GM12878 (cell line): ENCODE results near the gene CHN2. TPM values are rescaled to one million over a fixed set of nuclear protein-coding genes. Genes with fewer than 3 reads are reported as not detected.

Experiments used
- ATAC-seq: fragments of 200-7000 bp; cut with Tn5 transposase; 3 replicates; pipeline ENCODE4 v1.9.1; 2020; ENCODE audit warnings: mild to moderate bottlenecking, moderate library complexity
- BruUV-seq: library from RNA; stranded (reverse); fragments of 400-500 nt; replicated peaks from 2 replicates; lab custom pipeline; 2021; lab: Mats Ljungman, UMichigan
- CTCF ChIA-PET: fragments of 300-600 bp; sonication (Branson Sonifier 250); formaldehyde crosslinking; extraction: SDS; loops from one replicate; lab custom pipeline; 2021; ENCODE audit warnings: inconsistent platforms; lab: Yijun Ruan, JAX
- POLR2A ChIA-PET: fragments of 350-600 bp; formaldehyde crosslinking; extraction: SDS; loops from one replicate; lab custom pipeline; 2021; ENCODE audit warnings: inconsistent platforms; lab: Charles Lee
- RAD21 ChIA-PET: fragments of 300-600 bp; sonication (Branson Sonifier 250); formaldehyde crosslinking; loops from one replicate; lab custom pipeline; 2023; ENCODE audit warnings: antibody characterized with exemption; ENCODE audit not compliant: unreplicated experiment; lab: Charles Lee
- SMC1A ChIA-PET: fragments of 300-600 bp; sonication (Branson Sonifier 250); formaldehyde crosslinking; loops from one replicate; lab custom pipeline; 2023; ENCODE audit not compliant: unreplicated experiment, uncharacterized antibody; lab: Charles Lee
- DNase-seq: peaks from one replicate; pipeline ENCODE4 v3.0.0-alpha.2; 2011; ENCODE audit warnings: low read depth, low spot score
- FAIRE-seq: peaks from 3 replicates; lab custom pipeline; 2011; peaks lifted over from hg19 to GRCh38; lab: Jason Lieb, UNC
- H2AFZ ChIP-seq: 2 replicates; pipeline ENCODE4 v1.6.0; 2011; ENCODE audit warnings: low read depth, low read length, control low read depth; ENCODE audit not compliant: control insufficient read depth
- H3K27ac ChIP-seq: 2 replicates; pipeline ENCODE4 v1.5.1; 2011; ENCODE audit warnings: control low read depth; ENCODE audit not compliant: control insufficient read depth, insufficient read depth
- H3K27me3 ChIP-seq, 2 experiments: replicated peaks in 1 of 2; 2 replicates each; pipeline versions ENCODE4 v1.6.0 to v1.6.1; 2011; ENCODE audit warnings: low read length in 1 of 2; ENCODE audit not compliant: control insufficient read depth in 2 of 2, insufficient read depth in 2 of 2
- H3K36me3 ChIP-seq, 2 experiments: 2 replicates each; pipeline ENCODE4 v1.5.1; 2011; ENCODE audit warnings: low read length in 1 of 2; ENCODE audit not compliant: control insufficient read depth in 2 of 2, insufficient read depth in 2 of 2
- H3K4me1 ChIP-seq: 2 replicates; pipeline ENCODE4 v1.6.1; 2011; ENCODE audit warnings: mild to moderate bottlenecking, low read length, moderate library complexity, mixed read lengths; ENCODE audit not compliant: control insufficient read depth, insufficient read depth
- H3K4me2 ChIP-seq: 2 replicates; pipeline ENCODE4 v1.6.0; 2011; ENCODE audit warnings: control low read depth; ENCODE audit not compliant: control insufficient read depth, insufficient read depth
- H3K4me3 ChIP-seq: fragments of 200-600 bp; sonication (generic); 2 replicates; pipeline ENCODE4 v1.5.1; 2016
- H3K79me2 ChIP-seq: 2 replicates; pipeline ENCODE4 v1.6.0; 2011; ENCODE audit warnings: low read length; ENCODE audit not compliant: control insufficient read depth, insufficient read depth
- H3K9ac ChIP-seq: 2 replicates; pipeline ENCODE4 v1.8.0; 2011; ENCODE audit warnings: low read length, control low read depth, mixed read lengths; ENCODE audit not compliant: control insufficient read depth, insufficient read depth
- H3K9me3 ChIP-seq: replicated peaks from 3 replicates; pipeline ENCODE4 v1.5.1; 2011; ENCODE audit warnings: mild to moderate bottlenecking, low read length; ENCODE audit not compliant: control insufficient read depth, insufficient read depth
- H4K20me1 ChIP-seq: 2 replicates; pipeline ENCODE4 v1.6.0; 2011; ENCODE audit not compliant: control insufficient read depth, insufficient read depth
- ELK1 ChIP-seq: IDR thresholded peaks from 2 replicates; pipeline ENCODE4 v1.6.1; 2012; ENCODE audit warnings: low read depth, low read length, improper control_type of control experiment
- SIN3A ChIP-seq: IDR thresholded peaks from 2 replicates; pipeline ENCODE4 v1.6.1; 2012; ENCODE audit warnings: low read depth, low read length, improper control_type of control experiment
- SKIL ChIP-seq: fragments of 450-650 bp; IDR thresholded peaks from 2 replicates; pipeline ENCODE4 v1.6.1; 2017; ENCODE audit warnings: mild to moderate bottlenecking, low read depth, inconsistent platforms; ENCODE audit not compliant: poor library complexity, severe bottlenecking
- WRNIP1 ChIP-seq: IDR thresholded peaks from 2 replicates; pipeline ENCODE4 v1.6.1; 2011; ENCODE audit warnings: low read depth, low read length, improper control_type of control experiment, borderline replicate concordance
- WGBS: methylation state at CpG from one replicate; pipeline ENCODE4 v1.1.6; 2016; ENCODE audit warnings: low lambda C conversion rate; ENCODE audit not compliant: insufficient replicate concordance, insufficient coverage; ENCODE audit errors: missing lambda C conversion rate; 5-methylcytosine and 5-hydroxymethylcytosine counted together
- in situ Hi-C: fragments of 300-500 bp; cut with MboI; formaldehyde crosslinking; loops from 9 replicates; pipeline ENCODE4 v1.14.3; 2018; ENCODE audit warnings: mixed read lengths
- intact Hi-C: fragments of 100-400 bp; cut with micrococcal nuclease; formaldehyde crosslinking; loops from one replicate; pipeline ENCODE4 v1.14.2; 2022; ENCODE audit not compliant: unreplicated experiment
- polyA plus RNA-seq, 11 experiments: library from polyadenylated mRNA; depleted of rRNA in 4 of 11; unstranded in 6 of 11; stranded (reverse) in 5 of 11; fragments of >200 nt; fragmentation: Nextera tagmentation in 4 of 11; fragmentation: Illumina TruSeq in 1 of 11; extraction: Ambion mirVana in 4 of 11; extraction: Trizol in 1 of 11; gene quantifications; 1 replicate in 1 of 11; 2 replicates in 10 of 11; pipeline versions ENCODE4 v1.2.1 to v1.2.3, GENCODE V29; 2011 to 2016; ENCODE audit warnings: inconsistent platforms in 2 of 11, missing spikeins in 2 of 11, low read depth in 1 of 11
- total RNA-seq, 4 experiments: library from RNA; depleted of rRNA in 3 of 4; stranded (reverse); fragments of >200 nt in 3 of 4; fragmentation: Illumina TruSeq in 1 of 4; extraction: Trizol in 1 of 4; gene quantifications; 2 replicates each; pipeline versions ENCODE4 v1.2.1 to v1.2.3, GENCODE V29; 2013 to 2021

Gene CHN2
- total and polyA plus RNA-seq, 10 of the 15 experiments (the other 5 are each of a cell fraction or from before 2014, with no cell fraction given) = 0.11 to 3.8 (median 0.37) TPM; not detected in 2

- intact Hi-C loops = no loop called here
- Histone ChIP-seq H4K20me1 (no peaks in the 10 kb centered on the region), H3K4me1 (no peaks in the 10 kb centered on the region), H3K9ac (no peak overlapping the region), H3K79me2 (no peaks in the 10 kb centered on the region), H3K27me3 (no peaks in the 10 kb centered on the region; a peak in 2 of 4 replicates), H3K4me3 (no peak overlapping the region), H3K4me2 (no peak overlapping the region), H3K27ac (no peak overlapping the region), H3K9me3 (no peaks in the 10 kb centered on the region), H3K36me3 (no peaks in the 10 kb centered on the region), H2AFZ (no peak overlapping the region)
- no peak for TF ChIP-seq WRNIP1
- no peak for TF ChIP-seq ELK1
- TF ChIP-seq SIN3A = no peak
- no peak for TF ChIP-seq SKIL
- WGBS = 20% methylated on average over 3 of the region's 3 CpGs
- CTCF ChIA-PET = interaction anchor here (1.2 kb wide), 1 partner anchor 23 kb away, joined by 4 read pairs; no protein-coding TSS in a partner anchor
- in situ Hi-C loops = no loop called here
- RAD21 ChIA-PET = no interaction called here
- no peak for ATAC-seq
- SMC1A ChIA-PET = interaction anchor here (1.4 kb wide), 1 partner anchor 18 kb away, joined by 3 read pairs; no protein-coding TSS in a partner anchor
- no TSS peak for BruUV-seq
- DNase-seq = no peak
- POLR2A ChIA-PET = no interaction called here
- no peak for FAIRE-seq
Observed at GRCh38 chr7:29469281-29469680, 274.7 kb downstream of the CHN2 start.
